HG03139 (cell line): Measurements from ENCODE around the gene PLSCR3.
A peak's percentile ranks its signal among the peaks of the same experiment; 100 is the strongest.

Experiments used
- ATAC-seq: cut with Tn5 transposase; IDR thresholded peaks from one replicate; pipeline ENCODE4 v1.9.1; 2021; ENCODE audit not compliant: unreplicated experiment

The PLSCR3 gene

DNA sequence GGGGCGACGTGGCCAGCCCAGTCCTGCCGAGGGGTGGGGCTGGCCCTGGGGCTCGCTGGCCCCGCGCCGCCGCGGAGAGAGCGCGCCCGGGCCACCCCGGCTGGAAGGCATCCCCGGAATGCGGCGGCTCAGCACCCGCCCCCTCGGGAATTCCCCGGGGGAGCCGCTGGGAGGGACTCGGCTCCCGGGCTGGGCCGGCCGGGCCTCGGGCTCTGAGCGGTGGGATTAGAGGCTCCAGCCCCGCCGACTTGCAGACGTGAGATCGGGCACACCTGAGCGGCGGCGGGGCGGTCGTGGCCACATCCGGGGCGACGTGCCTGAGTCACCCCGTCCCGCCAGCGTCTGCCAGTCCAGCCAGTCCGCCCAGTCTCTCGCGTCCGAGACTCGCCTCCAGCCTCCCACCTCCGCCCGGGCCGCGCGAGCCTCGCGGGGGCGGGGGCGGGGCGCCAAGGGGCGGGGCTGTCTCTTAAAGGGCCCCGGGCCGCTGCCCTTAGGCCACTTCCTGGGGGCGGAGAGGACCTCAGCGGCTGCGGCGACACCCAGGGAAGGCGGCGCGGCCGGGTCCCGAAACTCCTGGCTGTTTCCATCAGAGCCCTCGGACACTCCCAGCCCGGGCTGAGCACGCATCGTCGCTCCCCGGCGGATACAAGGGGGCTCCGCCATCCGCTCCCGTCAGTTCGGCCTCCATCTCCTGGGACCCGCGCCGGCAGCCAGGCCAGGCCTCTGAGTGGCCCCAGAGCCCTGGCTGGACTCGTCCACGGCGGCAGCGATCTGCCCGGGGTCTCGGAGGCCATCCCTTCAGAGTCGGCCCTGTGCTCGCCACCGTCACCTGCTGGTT lies 42.4 kb downstream of the PLSCR3 start, which contains the start of gene KCTD11:
Gene KCTD11 (plus strand): TSS at position 498 of the 838 bp plus-strand sequence.
- peak; percentile 50 for ATAC-seq

DNA sequence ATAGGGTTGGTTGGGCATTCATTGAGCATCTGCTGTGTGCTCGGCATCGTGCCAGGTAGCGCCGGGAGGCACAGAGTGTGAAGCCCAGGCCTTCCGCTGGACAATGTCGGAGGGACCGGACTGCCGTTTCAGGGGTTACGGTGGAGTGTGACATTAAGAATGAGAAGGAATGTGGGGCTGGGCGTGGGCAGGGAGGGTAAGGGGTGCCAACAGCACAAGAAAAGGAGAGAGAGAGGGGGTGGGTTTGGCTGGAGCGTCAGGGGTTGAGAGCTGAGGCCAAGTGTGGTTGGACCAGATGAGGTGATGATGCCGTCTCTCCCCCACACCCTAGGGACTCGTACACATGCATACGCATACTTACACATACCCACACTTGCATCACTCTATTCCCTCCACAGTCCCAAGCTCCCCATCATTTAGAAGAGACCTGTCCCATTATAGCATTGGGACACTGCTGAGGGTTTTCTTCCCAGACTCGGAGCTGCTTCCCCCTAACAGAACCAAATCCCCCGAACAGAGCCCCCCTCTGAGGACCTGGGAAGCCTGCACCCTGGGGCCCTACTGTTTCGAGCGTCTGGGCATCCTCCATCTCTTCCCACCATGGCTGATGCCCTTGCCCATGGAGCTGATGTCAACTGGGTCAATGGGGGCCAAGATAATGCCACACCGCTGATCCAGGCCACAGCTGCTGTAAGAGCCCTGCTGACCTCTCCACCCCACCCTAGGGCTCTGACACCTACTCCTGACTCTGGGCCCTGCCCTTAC lies 45.7 kb downstream of the PLSCR3 start:
- no peak for ATAC-seq

DNA sequence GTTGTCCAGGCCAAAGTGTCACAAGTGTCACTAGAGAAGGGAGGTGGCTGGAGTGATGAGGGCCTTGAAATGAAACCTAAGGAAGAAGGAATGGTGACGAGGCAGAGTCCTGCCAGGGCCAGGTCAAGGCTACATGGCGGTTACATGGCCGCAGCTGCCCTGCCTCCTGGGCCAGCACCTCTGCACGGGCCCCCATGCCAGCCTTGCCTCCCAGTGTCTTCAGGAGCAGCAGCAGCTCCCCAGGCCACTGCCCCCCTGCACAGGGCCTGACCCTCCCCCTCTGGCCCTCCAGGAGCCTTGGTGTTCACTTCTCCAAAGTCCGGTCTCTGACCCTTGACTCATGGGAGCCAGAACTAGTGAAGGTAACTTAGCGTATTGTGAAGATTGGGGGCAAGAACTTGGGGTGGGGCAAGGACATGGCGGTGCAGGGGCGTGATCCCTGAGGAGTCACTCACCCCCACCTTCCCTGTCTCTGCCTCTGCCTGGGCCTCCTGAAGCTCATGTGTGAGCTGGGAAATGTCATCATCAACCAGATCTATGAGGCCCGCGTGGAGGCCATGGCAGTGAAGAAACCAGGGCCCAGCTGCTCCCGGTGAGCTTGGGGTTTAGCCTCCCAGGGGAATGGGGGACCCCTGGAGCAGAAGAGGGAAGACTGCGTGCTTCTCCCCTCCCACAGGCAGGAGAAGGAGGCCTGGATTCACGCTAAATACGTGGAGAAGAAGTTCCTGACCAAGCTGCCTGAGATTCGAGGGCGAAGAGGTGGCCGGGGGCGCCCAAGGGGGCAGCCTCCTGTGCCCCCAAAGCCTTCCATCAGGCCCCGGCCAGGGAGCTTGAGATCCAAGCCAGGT lies 46.5 kb downstream of the PLSCR3 start:
- ATAC-seq: no peak

DNA sequence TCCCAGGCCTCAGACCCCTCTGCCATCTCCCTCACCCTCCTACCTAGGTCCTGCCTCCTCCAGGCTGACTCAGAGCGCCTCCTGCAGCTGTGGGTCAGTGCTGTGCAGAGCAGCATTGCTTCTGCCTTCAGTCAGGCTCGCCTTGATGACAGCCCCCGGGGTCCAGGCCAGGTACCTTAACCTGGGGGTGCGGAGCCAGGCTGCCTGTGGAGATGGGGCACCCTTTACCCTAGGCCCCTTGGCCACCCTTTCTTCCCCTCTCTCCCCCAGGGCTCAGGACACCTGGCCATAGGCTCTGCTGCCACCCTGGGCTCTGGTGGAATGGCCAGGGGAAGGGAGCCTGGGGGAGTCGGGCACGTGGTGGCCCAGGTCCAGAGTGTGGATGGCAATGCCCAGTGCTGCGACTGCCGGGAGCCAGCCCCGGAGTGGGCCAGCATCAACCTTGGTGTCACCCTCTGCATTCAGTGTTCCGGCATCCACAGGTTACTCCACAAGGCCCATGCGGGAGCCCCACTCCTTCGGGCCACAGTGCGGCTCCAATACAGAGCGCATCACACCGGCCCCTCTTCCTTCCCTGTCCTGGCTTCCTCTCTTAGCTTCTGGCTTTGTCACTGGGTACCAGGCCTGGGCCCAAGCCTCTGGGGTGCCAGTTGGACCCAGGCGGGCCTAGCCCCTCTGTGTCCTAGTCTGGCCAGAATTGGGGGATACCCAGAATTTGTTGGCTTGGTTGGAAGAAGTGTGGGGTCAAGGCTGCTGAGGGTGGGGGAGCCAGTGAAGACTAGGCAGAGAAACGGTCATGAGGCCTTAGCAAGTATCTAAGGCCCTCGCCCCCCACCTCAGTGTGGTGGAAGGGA lies 47.3 kb downstream of the PLSCR3 start:
- ATAC-seq: no peak

DNA sequence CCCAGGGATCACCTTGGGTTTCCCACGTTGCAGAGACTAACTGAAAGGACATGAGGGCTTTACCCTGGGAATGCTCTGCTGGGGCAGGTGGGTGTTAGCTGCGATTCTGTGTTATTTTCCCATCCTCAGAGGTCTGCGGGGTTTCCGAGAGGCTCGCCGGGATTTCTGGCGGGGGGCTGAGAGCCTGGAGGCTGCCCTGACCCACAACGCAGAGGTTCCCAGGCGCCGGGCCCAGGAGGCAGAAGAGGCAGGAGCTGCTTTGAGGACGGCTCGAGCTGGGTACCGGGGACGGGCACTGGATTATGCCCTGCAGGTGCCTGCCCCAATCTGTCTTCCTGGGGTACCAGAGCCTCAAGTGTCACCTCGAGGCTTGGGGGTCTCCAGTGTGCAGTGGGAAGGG lies 51.1 kb downstream of the PLSCR3 start:
- ATAC-seq: no peak

DNA sequence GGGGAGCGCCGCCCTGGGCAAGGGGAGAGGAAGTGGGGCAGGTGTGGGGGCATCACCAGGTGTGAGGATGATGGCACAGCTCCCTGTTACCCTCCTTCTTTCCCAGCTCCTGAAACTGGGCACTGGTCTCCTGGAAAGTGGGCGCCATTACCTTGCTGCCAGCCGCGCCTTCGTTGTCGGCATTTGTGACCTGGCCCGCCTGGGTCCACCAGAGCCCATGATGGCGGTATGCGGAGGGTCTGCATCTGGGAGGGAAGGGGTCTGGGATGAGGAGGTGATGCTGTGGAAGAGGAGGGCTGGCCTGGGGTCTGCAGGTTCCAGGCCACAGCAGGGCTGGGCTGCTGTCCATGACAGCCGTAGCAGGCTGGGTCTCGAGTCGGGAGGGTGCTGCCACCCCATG lies 52.5 kb downstream of the PLSCR3 start:
- ATAC-seq: no peak

DNA sequence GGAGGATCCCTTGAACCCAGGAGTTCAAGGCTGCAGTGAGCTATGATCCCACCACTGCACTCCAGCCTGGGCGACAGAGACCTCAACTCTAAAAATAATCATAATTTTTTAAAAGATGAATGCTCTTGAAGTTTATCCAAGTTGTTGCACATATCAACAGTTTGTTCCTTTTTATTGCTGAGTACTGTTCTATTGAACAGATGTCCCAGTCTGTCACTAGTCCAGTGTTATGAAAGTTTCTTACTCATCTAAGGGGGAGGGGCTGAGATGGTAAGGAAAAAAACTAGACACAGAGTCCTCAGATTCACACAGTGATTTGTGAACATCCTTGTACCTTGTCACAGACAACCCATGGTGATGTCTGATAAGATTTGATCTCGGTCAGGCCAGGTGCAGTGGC lies 54.1 kb downstream of the PLSCR3 start:
- no peak for ATAC-seq
